GM12878 (cell line): Measurements from ENCODE around the gene NKAIN2. TPM values are rescaled to one million over a fixed set of nuclear protein-coding genes. Genes with fewer than 3 reads are reported as not detected.

Experiments
- ATAC-seq: fragments of 200-7000 bp; cut with Tn5 transposase; 3 replicates; pipeline ENCODE4 v1.9.1; 2020; ENCODE audit warnings: mild to moderate bottlenecking, moderate library complexity
- BruUV-seq: library from RNA; stranded (reverse); fragments of 400-500 nt; replicated peaks from 2 replicates; lab custom pipeline; 2021; lab: Mats Ljungman, UMichigan
- CTCF ChIA-PET: fragments of 300-600 bp; sonication (Branson Sonifier 250); formaldehyde crosslinking; extraction: SDS; loops from one replicate; lab custom pipeline; 2021; ENCODE audit warnings: inconsistent platforms; lab: Yijun Ruan, JAX
- POLR2A ChIA-PET: fragments of 350-600 bp; formaldehyde crosslinking; extraction: SDS; loops from one replicate; lab custom pipeline; 2021; ENCODE audit warnings: inconsistent platforms; lab: Charles Lee
- RAD21 ChIA-PET: fragments of 300-600 bp; sonication (Branson Sonifier 250); formaldehyde crosslinking; loops from one replicate; lab custom pipeline; 2023; ENCODE audit warnings: antibody characterized with exemption; ENCODE audit not compliant: unreplicated experiment; lab: Charles Lee
- SMC1A ChIA-PET: fragments of 300-600 bp; sonication (Branson Sonifier 250); formaldehyde crosslinking; loops from one replicate; lab custom pipeline; 2023; ENCODE audit not compliant: unreplicated experiment, uncharacterized antibody; lab: Charles Lee
- DNase-seq: peaks from one replicate; pipeline ENCODE4 v3.0.0-alpha.2; 2011; ENCODE audit warnings: low read depth, low spot score
- FAIRE-seq: peaks from 3 replicates; lab custom pipeline; 2011; peaks lifted over from hg19 to GRCh38; lab: Jason Lieb, UNC
- H2AFZ ChIP-seq: 2 replicates; pipeline ENCODE4 v1.6.0; 2011; ENCODE audit warnings: low read depth, low read length, control low read depth; ENCODE audit not compliant: control insufficient read depth
- H3K27ac ChIP-seq: 2 replicates; pipeline ENCODE4 v1.5.1; 2011; ENCODE audit warnings: control low read depth; ENCODE audit not compliant: control insufficient read depth, insufficient read depth
- H3K27me3 ChIP-seq, 2 experiments: replicated peaks in 1 of 2; 2 replicates each; pipeline versions ENCODE4 v1.6.0 to v1.6.1; 2011; ENCODE audit warnings: low read length in 1 of 2; ENCODE audit not compliant: control insufficient read depth in 2 of 2, insufficient read depth in 2 of 2
- H3K36me3 ChIP-seq, 2 experiments: 2 replicates each; pipeline ENCODE4 v1.5.1; 2011; ENCODE audit warnings: low read length in 1 of 2; ENCODE audit not compliant: control insufficient read depth in 2 of 2, insufficient read depth in 2 of 2
- H3K4me1 ChIP-seq: 2 replicates; pipeline ENCODE4 v1.6.1; 2011; ENCODE audit warnings: mild to moderate bottlenecking, low read length, moderate library complexity, mixed read lengths; ENCODE audit not compliant: control insufficient read depth, insufficient read depth
- H3K4me2 ChIP-seq: 2 replicates; pipeline ENCODE4 v1.6.0; 2011; ENCODE audit warnings: control low read depth; ENCODE audit not compliant: control insufficient read depth, insufficient read depth
- H3K4me3 ChIP-seq: fragments of 200-600 bp; sonication (generic); 2 replicates; pipeline ENCODE4 v1.5.1; 2016
- H3K79me2 ChIP-seq: 2 replicates; pipeline ENCODE4 v1.6.0; 2011; ENCODE audit warnings: low read length; ENCODE audit not compliant: control insufficient read depth, insufficient read depth
- H3K9ac ChIP-seq: 2 replicates; pipeline ENCODE4 v1.8.0; 2011; ENCODE audit warnings: low read length, control low read depth, mixed read lengths; ENCODE audit not compliant: control insufficient read depth, insufficient read depth
- H3K9me3 ChIP-seq: replicated peaks from 3 replicates; pipeline ENCODE4 v1.5.1; 2011; ENCODE audit warnings: mild to moderate bottlenecking, low read length; ENCODE audit not compliant: control insufficient read depth, insufficient read depth
- H4K20me1 ChIP-seq: 2 replicates; pipeline ENCODE4 v1.6.0; 2011; ENCODE audit not compliant: control insufficient read depth, insufficient read depth
- BCL11A ChIP-seq: IDR thresholded peaks from 2 replicates; pipeline ENCODE4 v1.6.1; 2011; ENCODE audit warnings: low read depth, low read length
- BMI1 ChIP-seq: fragments of 450-650 bp; IDR thresholded peaks from 2 replicates; pipeline ENCODE4 v1.6.1; 2016; ENCODE audit warnings: mild to moderate bottlenecking, moderate library complexity, borderline replicate concordance
- CBX5 ChIP-seq: sonication (generic); IDR thresholded peaks from 2 replicates; pipeline ENCODE4 v1.6.1; 2016; ENCODE audit warnings: low read depth, moderate library complexity, mild to moderate bottlenecking, inconsistent platforms
- CREM ChIP-seq: IDR thresholded peaks from 2 replicates; pipeline ENCODE4 v1.6.1; 2014; ENCODE audit warnings: antibody characterized with exemption, low read depth
- GABPA ChIP-seq: IDR thresholded peaks from 2 replicates; pipeline ENCODE4 v1.6.1; 2014; ENCODE audit warnings: antibody characterized with exemption, low read depth, mild to moderate bottlenecking, inconsistent platforms
- HCFC1 ChIP-seq: fragments of 150-350 bp; IDR thresholded peaks from 2 replicates; pipeline ENCODE4 v1.6.1; 2014; ENCODE audit warnings: low read length
- IRF4 ChIP-seq: IDR thresholded peaks from 2 replicates; pipeline ENCODE4 v1.6.1; 2011; ENCODE audit warnings: low read depth, low read length
- MTA2 ChIP-seq: fragments of 450-650 bp; IDR thresholded peaks from 2 replicates; pipeline ENCODE4 v1.6.1; 2016; ENCODE audit warnings: low read depth, mild to moderate bottlenecking, moderate library complexity
- NR2F1 ChIP-seq: fragments of 450-650 bp; conservative IDR thresholded peaks from 2 replicates; pipeline ENCODE4 v1.6.1; 2017; ENCODE audit warnings: mild to moderate bottlenecking
- RUNX3 ChIP-seq: IDR thresholded peaks from 2 replicates; pipeline ENCODE4 v1.6.1; 2012; ENCODE audit warnings: low read length, inconsistent platforms
- SPI1 ChIP-seq: IDR thresholded peaks from 2 replicates; pipeline ENCODE4 v1.6.1; 2011; ENCODE audit warnings: low read depth, mild to moderate bottlenecking, low read length, moderate library complexity, borderline replicate concordance; ENCODE audit not compliant: insufficient read depth
- ZNF207 ChIP-seq: fragments of 450-650 bp; IDR thresholded peaks from 2 replicates; pipeline ENCODE4 v1.6.1; 2014; ENCODE audit warnings: antibody characterized with exemption, mild to moderate bottlenecking, borderline replicate concordance
- WGBS: methylation state at CpG from one replicate; pipeline ENCODE4 v1.1.6; 2016; ENCODE audit warnings: low lambda C conversion rate; ENCODE audit not compliant: insufficient replicate concordance, insufficient coverage; ENCODE audit errors: missing lambda C conversion rate; 5-methylcytosine and 5-hydroxymethylcytosine counted together
- in situ Hi-C: fragments of 300-500 bp; cut with MboI; formaldehyde crosslinking; loops from 9 replicates; pipeline ENCODE4 v1.14.3; 2018; ENCODE audit warnings: mixed read lengths
- intact Hi-C: fragments of 100-400 bp; cut with micrococcal nuclease; formaldehyde crosslinking; loops from one replicate; pipeline ENCODE4 v1.14.2; 2022; ENCODE audit not compliant: unreplicated experiment
- polyA plus RNA-seq, 11 experiments: library from polyadenylated mRNA; depleted of rRNA in 4 of 11; unstranded in 6 of 11; stranded (reverse) in 5 of 11; fragments of >200 nt; fragmentation: Nextera tagmentation in 4 of 11; fragmentation: Illumina TruSeq in 1 of 11; extraction: Ambion mirVana in 4 of 11; extraction: Trizol in 1 of 11; gene quantifications; 1 replicate in 1 of 11; 2 replicates in 10 of 11; pipeline versions ENCODE4 v1.2.1 to v1.2.3, GENCODE V29; 2011 to 2016; ENCODE audit warnings: inconsistent platforms in 2 of 11, missing spikeins in 2 of 11, low read depth in 1 of 11
- total RNA-seq, 4 experiments: library from RNA; depleted of rRNA in 3 of 4; stranded (reverse); fragments of >200 nt in 3 of 4; fragmentation: Illumina TruSeq in 1 of 4; extraction: Trizol in 1 of 4; gene quantifications; 2 replicates each; pipeline versions ENCODE4 v1.2.1 to v1.2.3, GENCODE V29; 2013 to 2021
- TF ChIP-seq, protein P1 (sequence below): fragments of 450-650 bp; IDR thresholded peaks from 2 replicates; pipeline ENCODE4 v1.6.1; 2018; ENCODE audit warnings: borderline replicate concordance, mild to moderate bottlenecking; ENCODE audit not compliant: partially characterized antibody
- TF ChIP-seq, protein P2 (sequence below): fragments of 450-650 bp; IDR thresholded peaks from 2 replicates; pipeline ENCODE4 v1.6.1; 2017; ENCODE audit warnings: antibody characterized with exemption, mild to moderate bottlenecking, moderate library complexity
- TF ChIP-seq, protein P3 (sequence below): IDR thresholded peaks from 2 replicates; pipeline ENCODE4 v1.6.1; 2012; ENCODE audit warnings: low read depth, low read length, improper control_type of control experiment
- TF ChIP-seq, protein P4 (sequence below): fragments of 150-350 bp; IDR thresholded peaks from 2 replicates; pipeline ENCODE4 v1.6.1; 2014; ENCODE audit warnings: mild to moderate bottlenecking, low read depth, low read length
- TF ChIP-seq, protein P5 (sequence below): fragments of 450-650 bp; IDR thresholded peaks from 2 replicates; pipeline ENCODE4 v1.6.1; 2017; ENCODE audit warnings: low read depth, mild to moderate bottlenecking, moderate library complexity

The NKAIN2 gene
- total and polyA plus RNA-seq, 10 of the 15 experiments (the other 5 are each of a cell fraction or from before 2014, with no cell fraction given) = not detected

DNA sequence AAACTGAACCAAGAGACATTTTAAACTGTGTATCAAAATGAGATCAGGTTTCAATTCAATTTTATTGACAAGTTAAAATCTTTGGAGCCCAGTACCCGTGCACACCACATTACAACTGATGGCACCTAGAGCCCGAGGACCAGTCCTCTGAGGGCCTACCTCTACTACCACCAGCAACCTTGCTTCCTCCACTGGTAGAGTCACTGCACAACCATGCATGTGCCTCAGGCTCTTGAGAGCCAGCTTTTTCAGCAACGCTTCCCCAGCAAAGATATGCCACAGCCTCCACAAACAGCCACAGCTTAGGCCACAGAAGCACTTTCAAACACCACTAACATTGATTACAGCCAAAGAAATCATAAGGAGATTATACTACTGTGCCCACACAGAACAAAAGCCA, 830.0 kb downstream of the NKAIN2 start:
- WGBS = 0% methylated on average over 3 of the region's 3 CpGs
- Histone ChIP-seq H3K4me1 (no peaks in the 10 kb centered on the region), H3K79me2 (no peaks in the 10 kb centered on the region), H3K4me2 (no peak overlapping the region), H3K27me3 (no peaks in the 10 kb centered on the region), H3K36me3 (no peaks in the 10 kb centered on the region), H3K9me3 (no peaks in the 10 kb centered on the region), H4K20me1 (no peaks in the 10 kb centered on the region), H3K9ac (no peak overlapping the region), H3K4me3 (no peak overlapping the region), H2AFZ (no peak overlapping the region), H3K27ac (no peak overlapping the region)
- ATAC-seq = no peak
- SMC1A ChIA-PET = no interaction called here
- intact Hi-C loops = no loop called here
- no TSS peak for BruUV-seq
- in situ Hi-C loops = no loop called here
- RAD21 ChIA-PET = no interaction called here
- FAIRE-seq = no peak
- CTCF ChIA-PET = no interaction called here
- no peak for DNase-seq
- POLR2A ChIA-PET = no interaction called here
- TF ChIP-seq CREM (no peak), MTA2 (no peak), ZNF207 (no peak), CBX5 (no peak), IRF4 (no peak), NR2F1 (no peak), RUNX3 (no peak), HCFC1 (no peak), BCL11A (no peak), GABPA (no peak), BMI1 (no peak), SPI1 (no peak)
- TF ChIP-seq, protein P1, sequence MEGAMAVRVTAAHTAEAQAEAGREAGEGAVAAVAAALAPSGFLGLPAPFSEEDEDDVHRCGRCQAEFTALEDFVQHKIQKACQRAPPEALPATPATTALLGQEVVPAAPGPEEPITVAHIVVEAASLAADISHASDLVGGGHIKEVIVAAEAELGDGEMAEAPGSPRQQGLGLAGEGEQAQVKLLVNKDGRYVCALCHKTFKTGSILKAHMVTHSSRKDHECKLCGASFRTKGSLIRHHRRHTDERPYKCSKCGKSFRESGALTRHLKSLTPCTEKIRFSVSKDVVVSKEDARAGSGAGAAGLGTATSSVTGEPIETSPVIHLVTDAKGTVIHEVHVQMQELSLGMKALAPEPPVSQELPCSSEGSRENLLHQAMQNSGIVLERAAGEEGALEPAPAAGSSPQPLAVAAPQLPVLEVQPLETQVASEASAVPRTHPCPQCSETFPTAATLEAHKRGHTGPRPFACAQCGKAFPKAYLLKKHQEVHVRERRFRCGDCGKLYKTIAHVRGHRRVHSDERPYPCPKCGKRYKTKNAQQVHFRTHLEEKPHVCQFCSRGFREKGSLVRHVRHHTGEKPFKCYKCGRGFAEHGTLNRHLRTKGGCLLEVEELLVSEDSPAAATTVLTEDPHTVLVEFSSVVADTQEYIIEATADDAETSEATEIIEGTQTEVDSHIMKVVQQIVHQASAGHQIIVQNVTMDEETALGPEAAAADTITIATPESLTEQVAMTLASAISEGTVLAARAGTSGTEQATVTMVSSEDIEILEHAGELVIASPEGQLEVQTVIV = no peak
- TF ChIP-seq, protein P2, sequence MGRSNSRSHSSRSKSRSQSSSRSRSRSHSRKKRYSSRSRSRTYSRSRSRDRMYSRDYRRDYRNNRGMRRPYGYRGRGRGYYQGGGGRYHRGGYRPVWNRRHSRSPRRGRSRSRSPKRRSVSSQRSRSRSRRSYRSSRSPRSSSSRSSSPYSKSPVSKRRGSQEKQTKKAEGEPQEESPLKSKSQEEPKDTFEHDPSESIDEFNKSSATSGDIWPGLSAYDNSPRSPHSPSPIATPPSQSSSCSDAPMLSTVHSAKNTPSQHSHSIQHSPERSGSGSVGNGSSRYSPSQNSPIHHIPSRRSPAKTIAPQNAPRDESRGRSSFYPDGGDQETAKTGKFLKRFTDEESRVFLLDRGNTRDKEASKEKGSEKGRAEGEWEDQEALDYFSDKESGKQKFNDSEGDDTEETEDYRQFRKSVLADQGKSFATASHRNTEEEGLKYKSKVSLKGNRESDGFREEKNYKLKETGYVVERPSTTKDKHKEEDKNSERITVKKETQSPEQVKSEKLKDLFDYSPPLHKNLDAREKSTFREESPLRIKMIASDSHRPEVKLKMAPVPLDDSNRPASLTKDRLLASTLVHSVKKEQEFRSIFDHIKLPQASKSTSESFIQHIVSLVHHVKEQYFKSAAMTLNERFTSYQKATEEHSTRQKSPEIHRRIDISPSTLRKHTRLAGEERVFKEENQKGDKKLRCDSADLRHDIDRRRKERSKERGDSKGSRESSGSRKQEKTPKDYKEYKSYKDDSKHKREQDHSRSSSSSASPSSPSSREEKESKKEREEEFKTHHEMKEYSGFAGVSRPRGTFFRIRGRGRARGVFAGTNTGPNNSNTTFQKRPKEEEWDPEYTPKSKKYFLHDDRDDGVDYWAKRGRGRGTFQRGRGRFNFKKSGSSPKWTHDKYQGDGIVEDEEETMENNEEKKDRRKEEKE = no peak
- TF ChIP-seq, protein P3, sequence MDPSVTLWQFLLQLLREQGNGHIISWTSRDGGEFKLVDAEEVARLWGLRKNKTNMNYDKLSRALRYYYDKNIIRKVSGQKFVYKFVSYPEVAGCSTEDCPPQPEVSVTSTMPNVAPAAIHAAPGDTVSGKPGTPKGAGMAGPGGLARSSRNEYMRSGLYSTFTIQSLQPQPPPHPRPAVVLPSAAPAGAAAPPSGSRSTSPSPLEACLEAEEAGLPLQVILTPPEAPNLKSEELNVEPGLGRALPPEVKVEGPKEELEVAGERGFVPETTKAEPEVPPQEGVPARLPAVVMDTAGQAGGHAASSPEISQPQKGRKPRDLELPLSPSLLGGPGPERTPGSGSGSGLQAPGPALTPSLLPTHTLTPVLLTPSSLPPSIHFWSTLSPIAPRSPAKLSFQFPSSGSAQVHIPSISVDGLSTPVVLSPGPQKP = no peak
- TF ChIP-seq, protein P4, sequence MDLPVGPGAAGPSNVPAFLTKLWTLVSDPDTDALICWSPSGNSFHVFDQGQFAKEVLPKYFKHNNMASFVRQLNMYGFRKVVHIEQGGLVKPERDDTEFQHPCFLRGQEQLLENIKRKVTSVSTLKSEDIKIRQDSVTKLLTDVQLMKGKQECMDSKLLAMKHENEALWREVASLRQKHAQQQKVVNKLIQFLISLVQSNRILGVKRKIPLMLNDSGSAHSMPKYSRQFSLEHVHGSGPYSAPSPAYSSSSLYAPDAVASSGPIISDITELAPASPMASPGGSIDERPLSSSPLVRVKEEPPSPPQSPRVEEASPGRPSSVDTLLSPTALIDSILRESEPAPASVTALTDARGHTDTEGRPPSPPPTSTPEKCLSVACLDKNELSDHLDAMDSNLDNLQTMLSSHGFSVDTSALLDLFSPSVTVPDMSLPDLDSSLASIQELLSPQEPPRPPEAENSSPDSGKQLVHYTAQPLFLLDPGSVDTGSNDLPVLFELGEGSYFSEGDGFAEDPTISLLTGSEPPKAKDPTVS = no peak
- TF ChIP-seq, protein P5, sequence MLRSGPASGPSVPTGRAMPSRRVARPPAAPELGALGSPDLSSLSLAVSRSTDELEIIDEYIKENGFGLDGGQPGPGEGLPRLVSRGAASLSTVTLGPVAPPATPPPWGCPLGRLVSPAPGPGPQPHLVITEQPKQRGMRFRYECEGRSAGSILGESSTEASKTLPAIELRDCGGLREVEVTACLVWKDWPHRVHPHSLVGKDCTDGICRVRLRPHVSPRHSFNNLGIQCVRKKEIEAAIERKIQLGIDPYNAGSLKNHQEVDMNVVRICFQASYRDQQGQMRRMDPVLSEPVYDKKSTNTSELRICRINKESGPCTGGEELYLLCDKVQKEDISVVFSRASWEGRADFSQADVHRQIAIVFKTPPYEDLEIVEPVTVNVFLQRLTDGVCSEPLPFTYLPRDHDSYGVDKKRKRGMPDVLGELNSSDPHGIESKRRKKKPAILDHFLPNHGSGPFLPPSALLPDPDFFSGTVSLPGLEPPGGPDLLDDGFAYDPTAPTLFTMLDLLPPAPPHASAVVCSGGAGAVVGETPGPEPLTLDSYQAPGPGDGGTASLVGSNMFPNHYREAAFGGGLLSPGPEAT = no peak
